ENCODE data around the gene LEAP2.

Gene LEAP2

DNA sequence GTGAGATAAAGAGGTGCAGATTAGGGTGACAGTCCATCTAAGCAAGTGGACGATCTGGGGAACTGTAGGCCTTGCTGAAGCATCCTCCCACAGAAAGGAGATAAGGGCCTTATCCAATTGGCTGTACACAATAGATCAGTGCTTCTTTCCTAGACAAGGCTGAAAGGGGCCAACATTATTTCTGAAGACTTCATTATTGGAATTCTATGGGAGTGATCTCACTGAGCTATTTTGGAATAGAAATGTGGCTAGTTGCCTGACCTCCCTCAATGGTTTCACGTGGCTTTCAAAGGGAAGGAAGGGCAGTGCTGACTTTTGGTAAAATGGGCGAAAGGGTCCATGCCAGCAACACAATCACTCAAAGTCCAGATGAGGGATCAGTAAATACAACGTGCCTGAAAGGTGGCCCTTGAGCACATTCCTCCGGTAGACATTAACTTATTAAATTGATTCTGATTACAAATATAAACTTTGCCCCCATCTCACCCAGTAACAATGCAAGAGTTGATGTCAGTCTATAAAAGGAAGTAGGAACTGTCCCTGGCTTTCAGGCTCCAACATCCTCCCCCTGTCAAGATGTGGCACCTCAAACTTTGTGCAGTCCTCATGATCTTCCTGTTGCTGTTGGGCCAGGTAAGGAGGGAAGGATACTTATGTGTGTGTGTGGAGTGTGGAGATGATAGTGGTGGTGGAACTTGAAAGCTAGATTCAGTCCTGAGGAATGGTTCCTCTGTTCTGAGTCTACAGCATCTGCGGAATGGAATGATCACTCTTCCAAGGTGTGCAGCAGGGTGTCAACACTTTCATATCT lies at the start of gene LEAP2:
Gene LEAP2, plus strand, starts transcription at position 550 of the 811 bp plus-strand sequence. Its CDS starts 27 bp downstream, at position 577.
- Histone ChIP-seq H3K79me2 (ENCODE audit: insufficient read depth, low read length) (no peaks in the 10 kb centered on the region), H3K27ac (ENCODE audit: low read depth, low read length) (no peak within 1 kb of the TSS), H3K9me3 (ENCODE audit: insufficient read depth, low read length) (no peaks in the 10 kb centered on the region), H3K4me3 (ENCODE audit: insufficient read depth, low read length, poor library complexity, severe bottlenecking) (no peak within 1 kb of the TSS), H3K27me3 (ENCODE audit: low read length) (no peaks in the 10 kb centered on the region), H3F3A (ENCODE audit: insufficient read depth) (0 out of 2 replicates have a peak, but pooled peaks cover 6% of the 10 kb centered on the region), H4K20me1 (ENCODE audit: low read depth, low read length) (no peaks in the 10 kb centered on the region), H3K9ac (ENCODE audit: low read length) (no peak within 1 kb of the TSS), H3K36me3 (ENCODE audit: low read length) (peaks cover 8% of the 10 kb centered on the region; the same call in 1 of the 2 replicates), H3K9me2 (replicated peaks; ENCODE audit: insufficient read depth, low read length) (no peaks in the 10 kb centered on the region), H2AFZ (ENCODE audit: low read depth, low read length, severe bottlenecking) (no peak within 1 kb of the TSS), H3K4me2 (ENCODE audit: low read depth, low read length, poor library complexity, severe bottlenecking) (no peak within 1 kb of the TSS)
- TF ChIP-seq, protein P1, sequence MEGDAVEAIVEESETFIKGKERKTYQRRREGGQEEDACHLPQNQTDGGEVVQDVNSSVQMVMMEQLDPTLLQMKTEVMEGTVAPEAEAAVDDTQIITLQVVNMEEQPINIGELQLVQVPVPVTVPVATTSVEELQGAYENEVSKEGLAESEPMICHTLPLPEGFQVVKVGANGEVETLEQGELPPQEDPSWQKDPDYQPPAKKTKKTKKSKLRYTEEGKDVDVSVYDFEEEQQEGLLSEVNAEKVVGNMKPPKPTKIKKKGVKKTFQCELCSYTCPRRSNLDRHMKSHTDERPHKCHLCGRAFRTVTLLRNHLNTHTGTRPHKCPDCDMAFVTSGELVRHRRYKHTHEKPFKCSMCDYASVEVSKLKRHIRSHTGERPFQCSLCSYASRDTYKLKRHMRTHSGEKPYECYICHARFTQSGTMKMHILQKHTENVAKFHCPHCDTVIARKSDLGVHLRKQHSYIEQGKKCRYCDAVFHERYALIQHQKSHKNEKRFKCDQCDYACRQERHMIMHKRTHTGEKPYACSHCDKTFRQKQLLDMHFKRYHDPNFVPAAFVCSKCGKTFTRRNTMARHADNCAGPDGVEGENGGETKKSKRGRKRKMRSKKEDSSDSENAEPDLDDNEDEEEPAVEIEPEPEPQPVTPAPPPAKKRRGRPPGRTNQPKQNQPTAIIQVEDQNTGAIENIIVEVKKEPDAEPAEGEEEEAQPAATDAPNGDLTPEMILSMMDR (IDR thresholded peaks at IDR 0.05; ENCODE audit: insufficient read depth, low read length, poor library complexity, severe bottlenecking), result no peak
- no peak for TF ChIP-seq EZH2phosphoT487 (conservative IDR thresholded peaks at IDR 0.05; ENCODE audit: low read length)

DNA sequence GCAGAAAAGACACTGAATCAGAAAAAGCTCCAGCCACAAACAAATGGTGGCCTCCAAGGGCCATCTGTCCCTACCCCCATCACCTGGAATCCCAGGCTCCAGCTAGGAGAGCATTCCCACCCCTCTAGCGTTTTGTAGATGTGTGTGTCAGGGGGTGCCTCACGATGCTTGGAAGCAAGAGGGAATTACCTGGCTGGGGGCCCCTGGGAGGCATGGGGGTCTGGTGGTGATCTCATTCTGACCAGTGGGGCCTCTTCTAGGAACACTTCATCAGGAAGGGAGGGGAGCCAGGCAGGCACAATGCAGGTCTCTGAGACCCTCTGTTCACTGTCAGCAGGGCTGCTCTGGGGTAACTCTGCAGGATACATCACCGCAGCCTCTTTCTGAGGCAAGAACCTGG lies 49.0 kb upstream of the LEAP2 start:
- Histone ChIP-seq H3K27me3 (ENCODE audit: low read length) (no peaks in the 10 kb centered on the region), H3F3A (ENCODE audit: insufficient read depth) (no peaks in the 10 kb centered on the region), H3K27ac (ENCODE audit: low read depth, low read length) (no peak overlapping the region), H4K20me1 (ENCODE audit: low read depth, low read length) (no peaks in the 10 kb centered on the region), H3K4me2 (ENCODE audit: low read depth, low read length, poor library complexity, severe bottlenecking) (no peak overlapping the region), H3K9me2 (replicated peaks; ENCODE audit: insufficient read depth, low read length) (no peaks in the 10 kb centered on the region), H3K79me2 (ENCODE audit: insufficient read depth, low read length) (no peaks in the 10 kb centered on the region), H3K4me3 (ENCODE audit: insufficient read depth, low read length, poor library complexity, severe bottlenecking) (no peak overlapping the region), H3K36me3 (ENCODE audit: low read length) (no peaks in the 10 kb centered on the region), H2AFZ (ENCODE audit: low read depth, low read length, severe bottlenecking) (no peak overlapping the region), H3K9ac (ENCODE audit: low read length) (no peak overlapping the region), H3K9me3 (ENCODE audit: insufficient read depth, low read length) (no peaks in the 10 kb centered on the region)
- TF ChIP-seq EZH2phosphoT487 (conservative IDR thresholded peaks at IDR 0.05; ENCODE audit: low read length), result no peak
- TF ChIP-seq, protein P1 (IDR thresholded peaks at IDR 0.05; ENCODE audit: insufficient read depth, low read length, poor library complexity, severe bottlenecking), result no peak

DNA sequence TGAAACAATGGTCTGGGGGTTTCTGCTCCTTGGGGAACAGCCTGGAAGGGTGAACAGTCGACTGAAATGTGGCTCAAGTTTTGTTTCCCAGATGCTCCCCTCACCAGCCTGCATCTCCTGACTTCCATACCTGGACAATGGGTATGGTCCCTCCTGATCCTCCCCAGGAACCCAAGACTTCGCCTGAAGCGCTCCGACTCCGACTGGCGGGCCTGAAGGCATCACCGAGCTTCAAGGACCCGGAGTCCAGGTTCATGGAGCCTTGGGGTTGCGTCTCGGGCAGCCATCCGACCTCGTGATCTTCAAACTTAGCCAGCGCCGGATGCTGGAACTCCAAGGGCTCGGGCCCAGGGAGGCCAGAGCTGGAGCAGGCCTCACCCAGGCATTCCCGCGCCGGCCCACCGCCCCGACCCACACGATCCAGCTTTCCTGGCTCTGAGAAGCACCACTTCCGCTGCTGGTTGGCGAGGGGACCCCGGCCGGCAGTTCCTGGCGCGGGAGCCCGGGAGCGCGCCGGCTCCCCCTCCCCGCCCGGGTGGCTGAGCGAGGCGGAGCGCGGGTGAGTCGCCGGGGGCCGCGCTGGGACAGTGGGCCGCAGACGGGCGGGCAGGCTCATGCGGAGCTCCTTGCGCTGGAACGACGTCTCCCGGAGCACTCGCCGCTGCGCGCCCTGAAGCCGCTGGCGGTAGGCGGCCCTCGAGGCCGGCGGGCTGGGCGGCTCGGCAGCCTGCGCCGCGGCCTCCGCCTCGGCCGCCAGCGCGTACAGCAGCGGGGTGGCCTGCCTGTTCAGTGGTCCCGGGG lies 48.2 kb upstream of the LEAP2 start:
- Histone ChIP-seq H3K36me3 (ENCODE audit: low read length) (no peaks in the 10 kb centered on the region), H2AFZ (ENCODE audit: low read depth, low read length, severe bottlenecking) (no peak overlapping the region), H3K4me3 (ENCODE audit: insufficient read depth, low read length, poor library complexity, severe bottlenecking) (no peak overlapping the region)

More for the DNA sequence above, 48.2 kb upstream of the LEAP2 start:
- Histone ChIP-seq H4K20me1 (ENCODE audit: low read depth, low read length) (no peaks in the 10 kb centered on the region), H3K27ac (ENCODE audit: low read depth, low read length) (no peak overlapping the region), H3K9me2 (replicated peaks; ENCODE audit: insufficient read depth, low read length) (no peaks in the 10 kb centered on the region), H3K79me2 (ENCODE audit: insufficient read depth, low read length) (no peaks in the 10 kb centered on the region), H3K9me3 (ENCODE audit: insufficient read depth, low read length) (no peaks in the 10 kb centered on the region), H3F3A (ENCODE audit: insufficient read depth) (no peaks in the 10 kb centered on the region), H3K27me3 (ENCODE audit: low read length) (no peaks in the 10 kb centered on the region), H3K4me2 (ENCODE audit: low read depth, low read length, poor library complexity, severe bottlenecking) (no peak overlapping the region), H3K9ac (ENCODE audit: low read length) (no peak overlapping the region)
- TF ChIP-seq, protein P1 (IDR thresholded peaks at IDR 0.05; ENCODE audit: insufficient read depth, low read length, poor library complexity, severe bottlenecking), result no peak
- no peak for TF ChIP-seq EZH2phosphoT487 (conservative IDR thresholded peaks at IDR 0.05; ENCODE audit: low read length)

Data from SU-DHL-6 (cell line).